Epidermal melanocyte (primary cell): ENCODE measurements around the gene NRP2.
A peak's percentile ranks its signal among the peaks of the same experiment; 100 is the strongest.

Source experiments
- DNase-seq: peaks from one replicate; pipeline ENCODE4 v3.0.0; 2011; ENCODE audit warnings: low spot score; ENCODE audit not compliant: insufficient read length

NRP2 gene, protein sequence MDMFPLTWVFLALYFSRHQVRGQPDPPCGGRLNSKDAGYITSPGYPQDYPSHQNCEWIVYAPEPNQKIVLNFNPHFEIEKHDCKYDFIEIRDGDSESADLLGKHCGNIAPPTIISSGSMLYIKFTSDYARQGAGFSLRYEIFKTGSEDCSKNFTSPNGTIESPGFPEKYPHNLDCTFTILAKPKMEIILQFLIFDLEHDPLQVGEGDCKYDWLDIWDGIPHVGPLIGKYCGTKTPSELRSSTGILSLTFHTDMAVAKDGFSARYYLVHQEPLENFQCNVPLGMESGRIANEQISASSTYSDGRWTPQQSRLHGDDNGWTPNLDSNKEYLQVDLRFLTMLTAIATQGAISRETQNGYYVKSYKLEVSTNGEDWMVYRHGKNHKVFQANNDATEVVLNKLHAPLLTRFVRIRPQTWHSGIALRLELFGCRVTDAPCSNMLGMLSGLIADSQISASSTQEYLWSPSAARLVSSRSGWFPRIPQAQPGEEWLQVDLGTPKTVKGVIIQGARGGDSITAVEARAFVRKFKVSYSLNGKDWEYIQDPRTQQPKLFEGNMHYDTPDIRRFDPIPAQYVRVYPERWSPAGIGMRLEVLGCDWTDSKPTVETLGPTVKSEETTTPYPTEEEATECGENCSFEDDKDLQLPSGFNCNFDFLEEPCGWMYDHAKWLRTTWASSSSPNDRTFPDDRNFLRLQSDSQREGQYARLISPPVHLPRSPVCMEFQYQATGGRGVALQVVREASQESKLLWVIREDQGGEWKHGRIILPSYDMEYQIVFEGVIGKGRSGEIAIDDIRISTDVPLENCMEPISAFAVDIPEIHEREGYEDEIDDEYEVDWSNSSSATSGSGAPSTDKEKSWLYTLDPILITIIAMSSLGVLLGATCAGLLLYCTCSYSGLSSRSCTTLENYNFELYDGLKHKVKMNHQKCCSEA

DNA sequence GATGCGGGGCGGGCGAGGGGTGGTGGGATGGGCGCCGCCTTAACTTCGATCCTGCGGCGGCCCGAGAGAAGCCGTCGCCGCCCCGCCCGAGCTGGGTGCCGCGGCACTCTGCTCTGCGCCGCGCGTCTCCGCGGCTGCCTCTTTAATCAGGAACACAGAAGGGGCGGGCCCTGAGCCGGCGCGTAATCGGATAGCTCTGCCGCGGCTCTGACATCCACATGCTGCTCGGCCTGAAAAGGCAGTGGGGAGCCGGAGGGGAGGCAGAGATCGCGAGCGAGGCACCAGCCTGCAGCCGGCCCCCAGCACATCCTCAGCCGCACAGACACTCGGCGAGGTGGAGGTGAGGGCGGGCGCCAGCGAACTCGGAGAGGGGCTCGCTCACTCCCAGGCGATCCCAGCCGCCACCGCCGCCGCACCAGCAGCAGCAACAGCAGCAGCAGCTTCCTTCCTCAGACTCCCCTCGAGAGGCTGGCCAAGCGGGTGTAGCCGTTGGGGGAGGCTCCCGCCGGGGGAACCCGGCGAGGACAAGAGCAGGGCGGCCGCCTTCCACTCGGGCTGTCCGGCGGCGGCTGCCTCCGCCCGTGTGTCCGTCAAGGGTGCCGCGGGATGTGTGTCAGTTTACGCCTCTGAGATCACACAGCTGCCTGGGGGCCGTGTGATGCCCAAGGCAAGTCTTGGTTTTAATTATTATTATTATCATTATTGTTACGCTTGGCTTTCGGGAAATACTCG, at the start of gene NRP2:
NRP2 (plus strand) TSS at position 263 of the 732 bp plus-strand sequence. CDS start 790 bp downstream, outside the sequence.
- peak; percentile 66 for DNase-seq

DNA sequence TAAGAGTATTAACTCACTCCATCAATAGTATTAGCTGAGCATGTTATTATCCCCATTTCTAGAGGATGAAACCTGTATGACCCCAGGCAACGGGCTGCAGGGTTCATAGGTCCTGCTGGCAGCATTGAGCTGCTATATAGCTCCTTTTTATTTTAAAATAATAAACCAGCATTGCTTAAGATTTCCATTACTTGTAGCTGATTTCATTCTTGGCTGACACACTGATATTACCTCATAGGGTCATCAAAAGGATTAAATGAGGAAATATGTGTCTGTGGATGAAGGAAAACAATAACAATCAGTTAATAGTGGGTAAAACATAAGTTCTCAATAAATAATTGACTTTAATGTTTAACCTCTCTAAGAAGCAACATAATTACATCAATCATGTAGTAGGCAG, 48.3 kb upstream of the NRP2 start:
- DNase-seq, result no peak

DNA sequence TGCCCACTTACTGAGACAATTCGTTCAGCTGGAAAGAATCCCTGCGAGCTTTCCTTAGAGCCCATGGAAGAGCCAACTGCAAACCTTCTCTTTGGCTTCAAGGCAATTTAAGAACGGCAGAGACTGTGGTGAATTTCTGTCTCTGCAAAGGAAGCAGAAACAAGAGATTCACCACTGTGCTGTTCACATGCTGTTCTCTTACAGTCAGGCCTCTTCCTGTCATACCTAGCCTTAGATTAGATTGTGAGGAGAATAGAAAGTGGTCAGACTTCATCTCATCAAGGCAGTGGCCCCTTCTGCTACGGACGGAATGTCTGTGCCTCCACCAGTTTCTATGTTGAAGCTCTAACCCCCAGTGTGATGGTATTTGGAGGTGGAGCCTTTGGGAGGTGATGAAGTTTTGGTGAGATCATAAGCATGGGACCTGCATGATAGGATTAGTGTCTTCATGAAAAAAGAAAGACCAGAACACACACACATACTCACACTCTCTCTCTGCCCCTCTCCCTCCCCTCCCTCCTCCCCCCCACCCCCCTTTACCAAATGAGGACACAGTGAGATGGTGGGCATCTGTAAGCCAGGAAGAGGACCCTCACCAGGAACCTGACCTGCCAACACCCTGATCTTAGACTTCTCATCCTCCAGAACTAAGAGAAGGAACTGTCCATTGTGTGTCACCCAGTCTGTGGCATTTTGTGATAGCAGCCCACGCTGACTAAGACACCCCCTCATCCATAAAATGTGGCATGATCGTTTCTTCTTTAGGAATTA, 45.6 kb upstream of the NRP2 start:
- no peak for DNase-seq

DNA sequence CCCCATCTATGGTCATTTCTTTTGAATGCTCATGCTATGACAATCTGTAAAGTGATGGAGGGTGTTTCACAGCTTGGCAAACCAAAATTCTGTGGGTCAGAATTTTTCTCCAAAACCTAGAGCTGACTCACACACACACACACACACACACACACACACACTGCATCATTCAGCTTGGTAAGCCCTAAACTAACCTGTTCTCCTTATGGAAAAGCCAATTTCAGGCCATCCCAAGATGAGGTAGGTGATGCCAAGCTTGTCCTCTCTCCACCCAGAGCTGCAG, 45.0 kb upstream of the NRP2 start:
- DNase-seq, result no peak

DNA sequence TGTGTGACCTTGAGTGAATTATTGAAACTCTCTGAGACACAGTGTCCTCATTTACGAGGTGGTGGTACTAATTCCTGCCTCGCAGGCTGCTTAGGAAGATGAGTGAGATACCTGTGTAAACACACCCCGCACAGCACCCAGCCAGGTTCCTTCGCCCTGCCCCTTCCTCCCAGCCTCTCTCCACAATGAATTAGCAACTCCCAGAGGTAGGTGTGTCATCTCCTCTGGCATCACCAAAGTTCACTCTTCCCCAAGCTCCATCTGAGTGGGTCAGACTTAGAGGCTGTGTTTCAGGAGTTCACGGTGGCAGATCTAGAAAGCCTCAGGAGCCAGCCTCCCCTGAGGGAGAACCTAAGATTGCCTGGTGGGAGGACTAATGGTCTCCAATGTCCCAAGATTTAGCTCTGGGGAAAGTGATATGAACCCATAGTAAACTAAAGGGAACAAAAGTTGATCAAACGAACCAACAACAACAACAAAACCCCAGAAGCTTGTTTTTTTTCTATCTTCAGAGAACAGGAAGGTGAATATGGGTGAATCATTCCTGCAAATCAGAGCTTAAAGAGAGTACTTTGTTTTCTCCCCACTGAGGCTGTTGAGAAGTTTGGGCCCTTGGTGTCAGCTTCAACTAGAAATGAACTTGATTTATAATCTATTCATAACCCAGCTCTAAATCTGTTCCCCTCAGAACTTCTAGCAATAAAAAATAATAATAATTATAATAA, 44.4 kb upstream of the NRP2 start:
- DNase-seq, result no peak

DNA sequence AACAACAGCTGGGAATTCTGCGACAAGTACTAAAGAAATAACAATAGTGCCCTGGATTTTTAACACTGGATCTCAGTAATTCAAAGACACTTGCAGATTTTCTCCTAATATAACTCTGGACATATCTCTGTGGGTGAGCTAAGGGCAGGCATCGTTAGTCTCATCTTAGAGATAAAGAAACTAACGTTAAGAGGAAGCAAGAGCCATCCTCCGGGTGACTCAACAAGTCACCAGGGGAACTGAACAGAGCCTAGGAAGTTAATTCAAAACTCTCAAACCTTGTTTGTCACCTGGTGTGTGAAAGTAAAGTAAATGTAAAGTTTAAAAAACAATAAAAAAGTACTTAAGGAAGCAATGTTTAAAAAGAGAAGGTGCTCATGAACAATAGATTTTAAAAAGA, 41.6 kb upstream of the NRP2 start:
- DNase-seq, result no peak

DNA sequence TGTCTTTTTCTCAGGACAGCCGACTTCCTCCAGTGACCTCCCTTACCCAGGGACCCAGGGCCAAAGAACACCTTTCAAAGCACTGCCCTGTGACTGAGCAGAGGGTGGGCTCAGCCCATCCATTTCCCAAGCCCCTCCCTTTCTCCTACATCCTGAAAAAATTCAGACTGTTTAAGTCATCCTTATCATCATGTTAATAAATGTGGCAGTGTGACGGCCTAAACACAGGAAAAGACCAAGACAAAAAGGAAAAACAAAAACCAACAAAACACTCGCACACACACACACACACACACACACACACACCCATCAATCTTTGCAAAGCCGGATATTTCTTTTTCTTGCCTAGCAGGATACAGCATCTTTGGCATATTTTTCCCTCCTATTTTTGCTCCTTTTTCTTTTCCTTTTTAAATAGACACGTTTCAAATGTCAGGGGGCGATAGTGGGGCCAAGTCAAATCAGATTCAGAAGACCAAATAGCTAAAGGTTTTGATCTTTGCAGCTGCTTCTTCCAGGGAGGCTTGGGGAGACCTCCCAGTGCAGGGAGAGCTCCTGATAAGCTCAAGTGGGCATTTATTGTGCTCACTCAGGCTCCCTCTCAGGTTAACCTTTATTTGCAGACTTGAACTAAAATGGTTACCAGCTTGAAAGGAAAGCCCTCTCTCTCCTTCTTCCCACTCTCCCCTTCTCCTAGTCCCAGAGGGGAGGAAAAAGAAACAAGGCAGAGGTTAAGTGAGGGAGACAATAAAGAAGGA, 39.5 kb upstream of the NRP2 start:
- DNase-seq, result no peak

DNA sequence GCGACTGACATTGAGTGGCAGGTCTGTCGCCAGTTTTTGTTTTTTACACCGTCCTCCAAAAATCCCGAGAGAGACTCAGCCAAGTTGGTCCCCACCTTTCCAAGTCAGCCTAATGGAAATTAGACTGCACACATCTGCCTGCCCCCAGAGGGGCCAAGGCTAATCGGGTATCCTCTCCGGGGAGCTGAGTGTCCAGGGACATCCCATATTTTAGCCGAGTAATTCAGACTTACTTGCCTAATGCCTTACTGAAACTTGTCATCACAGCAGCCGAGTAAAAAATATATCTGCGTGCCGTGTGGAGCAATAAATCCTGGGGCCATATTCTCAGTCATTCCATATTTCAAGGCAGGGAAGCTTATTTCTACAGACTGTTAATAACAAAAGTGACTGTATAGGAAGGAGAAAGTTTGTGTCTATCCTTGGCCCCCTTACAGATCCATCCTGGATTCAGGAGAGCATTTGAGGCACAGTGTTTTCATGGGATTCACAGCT, 38.9 kb upstream of the NRP2 start:
- no peak for DNase-seq

DNA sequence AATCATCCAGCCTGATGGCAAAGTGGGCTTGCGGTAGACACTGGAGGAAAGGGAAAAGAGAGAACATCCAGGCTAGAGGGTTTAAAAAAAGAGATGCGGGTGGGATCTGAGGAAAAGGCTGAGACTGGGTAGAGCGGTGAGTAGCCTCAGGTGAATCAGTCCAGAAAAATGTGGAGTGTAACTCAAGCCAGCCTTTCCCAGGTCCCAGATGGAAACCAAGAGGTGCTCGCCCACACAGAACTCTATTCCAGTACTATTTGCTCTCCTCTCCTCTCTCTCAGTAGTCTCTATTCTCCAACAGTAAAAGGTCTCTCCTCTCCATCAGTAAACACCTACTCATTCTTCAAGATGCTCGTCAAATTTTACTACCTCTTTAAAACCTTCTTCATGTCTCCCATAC, 38.3 kb upstream of the NRP2 start:
- no peak for DNase-seq

DNA sequence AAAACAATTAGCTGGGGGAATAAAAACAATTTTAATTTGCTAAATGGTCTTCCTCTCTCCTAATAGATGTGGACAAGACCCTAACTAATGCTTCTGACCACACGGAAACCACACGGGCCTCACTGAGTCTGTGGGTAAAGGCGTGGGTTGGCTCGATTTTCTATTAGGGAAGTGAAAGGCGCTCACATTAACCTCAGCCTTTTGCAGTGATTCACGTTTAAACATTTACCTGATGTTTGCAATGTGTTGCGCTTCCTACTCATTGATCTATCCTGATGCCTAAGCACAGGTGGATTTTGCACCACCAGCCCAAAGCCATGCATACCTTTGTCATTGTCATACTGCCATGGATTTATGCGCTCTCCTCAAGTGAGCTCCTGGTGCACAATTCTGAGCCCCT, 35.6 kb upstream of the NRP2 start:
- no peak for DNase-seq

DNA sequence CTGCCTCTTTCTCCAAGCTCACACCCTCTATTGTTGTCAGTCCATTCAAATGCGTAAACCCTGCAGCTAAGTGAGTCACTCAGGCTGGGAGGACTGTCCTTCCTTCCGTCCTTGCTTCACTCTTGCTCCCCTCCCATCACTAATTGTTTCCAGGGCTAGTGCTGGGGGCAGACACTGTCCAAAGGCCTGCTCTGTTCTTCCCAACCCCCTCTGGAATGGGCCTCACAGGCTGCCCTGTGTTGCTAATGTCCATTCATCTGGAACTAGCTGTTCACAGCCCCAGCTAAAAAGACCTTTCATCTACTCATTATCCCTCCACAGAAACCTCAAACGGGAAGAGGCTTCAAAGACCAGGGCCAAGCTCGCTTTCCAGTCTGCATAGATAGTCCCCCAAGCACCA, 31.9 kb upstream of the NRP2 start:
- DNase-seq, result no peak

DNA sequence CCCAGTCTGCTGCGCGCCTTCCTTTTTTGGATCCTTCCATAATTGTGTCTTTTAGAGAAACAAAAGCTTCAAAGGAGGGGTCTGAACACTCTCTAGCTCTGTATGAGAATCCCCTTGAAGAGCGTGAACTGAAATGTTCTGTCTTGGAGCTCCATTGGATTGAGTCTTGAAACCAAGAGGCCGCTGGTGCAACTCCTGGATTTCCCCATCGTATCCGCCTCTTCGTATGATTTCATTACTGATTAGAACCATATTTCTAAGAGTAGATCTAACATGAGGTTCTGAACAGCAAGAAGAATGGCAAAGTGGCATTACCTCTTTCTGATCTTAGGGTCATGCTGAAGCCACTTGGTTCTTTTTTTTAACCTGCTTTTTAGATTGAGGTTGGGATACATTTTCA, 31.4 kb upstream of the NRP2 start:
- no peak for DNase-seq

DNA sequence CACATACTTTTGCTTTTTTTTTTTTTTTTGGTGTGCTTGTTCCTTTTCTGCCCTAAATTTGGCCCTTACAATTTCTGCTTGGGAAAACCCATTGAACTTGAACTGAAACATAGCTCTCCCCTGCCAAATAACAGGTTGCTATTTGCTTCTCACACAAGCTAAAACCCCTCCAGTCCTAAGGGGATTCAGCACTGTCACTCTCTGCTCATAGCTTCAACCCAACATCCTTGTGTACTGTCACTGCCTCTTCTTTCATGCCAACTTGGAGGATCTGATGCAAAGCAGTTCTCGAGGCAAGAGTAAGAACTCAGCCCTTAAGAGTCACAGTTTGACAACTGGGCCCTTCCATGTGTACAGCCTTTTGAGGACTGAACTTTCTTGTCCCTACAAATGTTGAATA, 30.6 kb upstream of the NRP2 start:
- DNase-seq, result no peak

DNA sequence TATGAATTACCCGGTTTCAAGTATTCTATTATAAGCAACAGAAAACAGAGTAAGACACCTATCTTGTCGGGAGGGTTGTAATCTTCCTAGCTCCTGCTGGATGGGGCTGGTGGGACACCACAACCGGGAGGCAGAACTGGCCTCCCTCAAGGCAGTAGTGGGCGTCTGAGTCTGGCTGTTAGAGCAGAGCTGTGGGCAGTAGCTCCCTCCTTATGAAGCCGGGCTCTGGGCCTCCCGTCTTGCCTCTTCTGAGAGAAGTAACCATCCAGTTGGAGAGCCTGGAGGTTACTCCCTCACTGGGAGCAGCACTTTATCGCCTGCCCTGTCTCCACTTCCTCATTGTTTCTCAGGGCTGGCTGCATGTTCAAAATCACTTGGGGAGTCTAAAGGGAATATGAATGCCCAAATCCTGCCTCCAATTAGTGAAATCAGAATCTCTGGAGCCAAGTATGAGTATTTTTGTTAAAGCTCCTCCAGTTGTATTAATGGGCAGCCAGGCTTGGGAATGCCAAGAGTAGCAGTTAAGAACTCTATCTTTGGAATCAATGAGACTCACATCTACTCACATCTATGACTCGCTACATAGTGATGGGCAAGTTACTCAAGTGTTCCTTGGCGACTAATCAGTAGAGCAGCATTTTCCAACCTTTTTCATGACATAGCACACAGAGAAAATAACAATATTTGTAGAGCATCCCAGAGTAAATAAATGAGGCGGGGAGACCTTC, 27.3 kb upstream of the NRP2 start:
- no peak for DNase-seq

DNA sequence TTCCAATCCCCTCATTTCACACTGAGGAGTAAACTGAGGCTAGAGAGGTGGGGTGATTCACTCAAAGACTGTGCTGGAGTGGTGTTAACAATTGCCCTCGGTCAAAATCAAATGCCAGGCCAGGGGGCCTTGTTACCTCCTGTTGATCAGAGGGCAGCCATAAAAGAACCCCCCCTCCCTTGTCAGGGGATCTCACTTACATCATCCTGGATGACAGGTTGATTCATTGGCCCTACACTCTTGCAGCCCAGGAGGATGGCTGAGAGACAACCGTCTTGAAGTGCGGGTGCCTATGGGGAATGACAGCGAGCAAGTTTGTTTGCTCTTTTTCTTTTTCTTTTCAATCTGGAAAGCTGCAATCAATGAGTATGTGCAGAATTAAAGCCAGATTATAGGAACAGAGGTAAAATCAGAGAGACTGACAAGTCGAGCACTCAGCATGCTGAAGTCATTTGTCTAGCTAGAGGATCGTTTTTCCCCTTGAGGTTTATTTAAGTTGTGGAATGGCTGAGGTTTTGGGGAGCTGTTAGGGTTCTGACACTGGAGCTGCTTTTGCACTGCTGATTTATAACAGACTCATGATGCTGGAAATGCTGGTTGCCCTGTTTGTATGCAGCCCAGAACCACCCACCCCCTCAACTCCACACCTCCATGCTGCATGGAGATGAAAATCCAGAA, 26.4 kb upstream of the NRP2 start:
- no peak for DNase-seq

DNA sequence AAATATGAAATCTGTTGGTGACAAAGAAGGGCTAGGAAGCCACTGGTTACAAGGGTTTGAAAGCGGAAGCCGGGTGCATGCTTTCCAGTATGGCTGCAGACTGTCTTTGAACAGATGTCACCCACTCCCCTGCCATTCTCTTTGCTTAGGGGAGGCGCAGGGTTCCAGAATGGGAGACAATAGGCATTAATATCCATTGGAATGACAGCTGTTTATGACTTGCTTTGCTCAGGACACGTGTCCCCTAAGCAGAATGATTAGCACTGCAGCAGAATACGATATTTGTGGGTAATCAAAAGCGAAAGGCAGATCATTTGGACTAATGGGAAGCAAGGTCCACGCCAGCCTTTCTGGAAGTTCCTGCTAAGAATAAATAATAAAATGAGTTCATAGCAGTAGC, 25.8 kb upstream of the NRP2 start:
- no peak for DNase-seq

DNA sequence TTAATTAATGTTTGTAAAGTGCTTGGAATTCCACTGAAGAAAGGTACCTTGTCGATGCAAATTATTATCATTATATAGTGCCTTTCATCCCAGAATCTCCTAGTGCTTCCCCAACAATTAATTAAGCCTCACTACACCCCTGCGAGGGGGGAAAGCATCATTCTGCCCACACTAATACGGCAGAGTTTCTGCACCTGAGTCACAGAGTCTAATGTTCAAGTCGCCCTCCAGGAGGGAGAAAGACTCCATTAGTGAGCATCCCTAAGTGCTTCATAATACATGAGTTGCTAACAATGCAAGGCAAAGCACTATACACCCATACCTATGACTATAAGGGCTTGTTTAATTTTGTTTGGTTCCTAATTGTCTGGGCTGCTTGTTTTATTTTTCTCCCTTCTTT, 25.4 kb upstream of the NRP2 start:
- no peak for DNase-seq

DNA sequence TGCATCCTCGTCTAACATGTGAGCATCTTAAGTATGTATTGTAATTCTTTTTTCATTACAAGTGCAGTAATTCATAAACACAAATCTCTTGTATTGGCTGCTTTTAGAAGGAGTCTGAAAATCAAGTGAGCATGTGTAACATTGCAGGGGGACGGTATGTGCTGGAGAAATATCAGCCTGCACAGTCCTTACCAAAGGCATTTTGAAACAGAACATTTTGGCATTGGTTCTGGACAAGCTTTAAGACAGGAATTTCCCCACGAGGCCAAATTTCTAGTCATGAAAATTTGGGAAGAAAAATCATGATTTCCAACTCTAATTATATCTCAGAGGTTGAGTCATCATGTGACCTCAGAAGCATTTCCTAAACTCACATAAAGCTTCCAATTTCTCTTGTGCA, 24.7 kb upstream of the NRP2 start:
- no peak for DNase-seq

DNA sequence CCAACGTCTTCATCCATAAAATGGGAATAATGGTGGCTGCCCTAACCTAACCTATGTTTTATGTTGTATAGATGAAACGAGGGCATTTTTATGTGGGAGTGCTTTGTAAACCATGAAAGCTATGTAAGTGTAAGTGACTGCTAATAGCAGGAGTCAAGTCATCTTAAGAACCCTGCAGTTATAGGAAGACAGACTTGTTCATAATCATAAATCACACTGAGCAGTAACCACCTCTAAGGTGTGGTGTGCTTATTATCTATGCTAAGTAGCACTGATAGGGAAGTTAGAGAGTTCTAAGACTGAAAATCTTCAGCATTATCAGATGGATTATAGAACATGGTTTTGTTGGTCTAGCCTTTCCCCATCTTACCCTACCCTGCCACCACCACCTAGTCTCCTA, 24.2 kb upstream of the NRP2 start:
- no peak for DNase-seq
